GM23338 (cell line): ENCODE data around the gene UBE2I. TPM values are rescaled to one million over a fixed set of nuclear protein-coding genes. Genes with fewer than 3 reads are reported as not detected.

Experiments
- ATAC-seq: fragments of 200-7000 bp; cut with Tn5 transposase; 3 replicates; pipeline ENCODE4 v1.9.1; 2020
- DNase-seq: peaks from one replicate; pipeline ENCODE4 v3.0.0-alpha.2; 2015; ENCODE audit warnings: low spot score
- H2AFZ ChIP-seq: fragments of 200-600 bp; sonication (generic); 2 replicates; pipeline ENCODE4 v1.8.0; 2016; ENCODE audit warnings: antibody characterized with exemption, mild to moderate bottlenecking, moderate library complexity
- H3F3A ChIP-seq: fragments of 200-600 bp; sonication (generic); replicated peaks from 2 replicates; pipeline ENCODE4 v1.8.0; 2017; ENCODE audit warnings: antibody characterized with exemption, mixed run types, low read depth
- H3K27ac ChIP-seq: fragments of 200-600 bp; sonication (generic); 2 replicates; pipeline ENCODE4 v1.6.1; 2016; ENCODE audit warnings: low read depth
- H3K27me3 ChIP-seq: fragments of 200-600 bp; sonication (generic); 2 replicates; pipeline ENCODE4 v1.8.0; 2016; ENCODE audit warnings: mild to moderate bottlenecking, mixed run types, moderate library complexity; ENCODE audit not compliant: insufficient read depth
- H3K36me3 ChIP-seq: fragments of 200-600 bp; sonication (generic); 2 replicates; pipeline ENCODE4 v1.8.0; 2016; ENCODE audit warnings: mild to moderate bottlenecking; ENCODE audit not compliant: insufficient read depth
- H3K4me1 ChIP-seq: fragments of 200-600 bp; sonication (generic); 2 replicates; pipeline ENCODE4 v1.8.0; 2016; ENCODE audit warnings: mild to moderate bottlenecking, moderate library complexity; ENCODE audit not compliant: insufficient read depth
- H3K4me2 ChIP-seq: fragments of 200-600 bp; sonication (generic); 2 replicates; pipeline ENCODE4 v1.7.1; 2017; ENCODE audit warnings: mixed run types
- H3K4me3 ChIP-seq: fragments of 200-600 bp; sonication (generic); 2 replicates; pipeline ENCODE4 v1.6.1; 2016; ENCODE audit warnings: mixed run types
- H3K79me2 ChIP-seq: fragments of 200-600 bp; sonication (generic); replicated peaks from 2 replicates; pipeline ENCODE4 v1.8.0; 2017; ENCODE audit warnings: mild to moderate bottlenecking; ENCODE audit not compliant: insufficient read depth
- H3K9me2 ChIP-seq: fragments of 200-600 bp; sonication (generic); 2 replicates; pipeline ENCODE4 v1.8.0; 2017; ENCODE audit not compliant: insufficient read depth
- H4K20me1 ChIP-seq: fragments of 200-600 bp; sonication (generic); replicated peaks from 2 replicates; pipeline ENCODE4 v1.8.0; 2017; ENCODE audit warnings: mild to moderate bottlenecking; ENCODE audit not compliant: insufficient read depth
- H3K27ac Mint-ChIP-seq: 2 replicates; pipeline ENCODE4 v1.8.0; 2020; ENCODE audit warnings: inconsistent platforms, mild to moderate bottlenecking, moderate library complexity, mixed read lengths
- H3K27me3 Mint-ChIP-seq: 3 replicates; pipeline ENCODE4 v1.8.0; 2022; ENCODE audit warnings: low read depth, mild to moderate bottlenecking, moderate library complexity, mixed read lengths, inconsistent platforms; ENCODE audit not compliant: insufficient read depth, poor library complexity
- H3K36me3 Mint-ChIP-seq: 3 replicates; pipeline ENCODE4 v1.8.0; 2021; ENCODE audit warnings: low read depth, mild to moderate bottlenecking, inconsistent platforms, moderate library complexity, mixed read lengths
- H3K4me1 Mint-ChIP-seq: 3 replicates; pipeline ENCODE4 v1.8.0; 2020; ENCODE audit warnings: mild to moderate bottlenecking, inconsistent platforms, mixed read lengths
- H3K4me3 Mint-ChIP-seq: 3 replicates; pipeline ENCODE4 v1.8.0; 2021; ENCODE audit warnings: moderate library complexity, mild to moderate bottlenecking, inconsistent platforms, mixed read lengths
- H3K9me3 Mint-ChIP-seq: 3 replicates; pipeline ENCODE4 v1.8.0; 2020; ENCODE audit warnings: moderate library complexity, mild to moderate bottlenecking, inconsistent platforms, mixed read lengths
- CREB1 ChIP-seq: fragments of 250-450 bp; sonication (Bioruptor Pico); IDR thresholded peaks from 2 replicates; pipeline ENCODE4 v1.5.0; 2020; ENCODE audit warnings: low read depth, mild to moderate bottlenecking, moderate library complexity
- NANOG ChIP-seq: IDR thresholded peaks from 2 replicates; pipeline ENCODE4 v1.6.1; 2016; ENCODE audit warnings: antibody characterized with exemption, borderline replicate concordance
- STAT1 ChIP-seq: IDR thresholded peaks from one replicate; pipeline ENCODE4 v1.6.1; 2016; ENCODE audit warnings: antibody characterized with exemption; ENCODE audit not compliant: unreplicated experiment
- ZNF114 ChIP-seq: fragments of 250-450 bp; sonication (Bioruptor Pico); IDR thresholded peaks from 2 replicates; pipeline ENCODE4 v1.5.0; 2020; ENCODE audit warnings: mild to moderate bottlenecking, moderate library complexity
- polyA plus RNA-seq: library from polyadenylated mRNA; unstranded; fragments of >200 nt; fragmentation: Nextera tagmentation; extraction: Ambion mirVana; gene quantifications from 2 replicates; pipeline ENCODE4 v1.2.1, GENCODE V29; 2016
- total RNA-seq: library from RNA; depleted of rRNA; stranded (reverse); fragments of >200 nt; shearing (Covaris generic); gene quantifications from 2 replicates; pipeline ENCODE4 v1.2.3, GENCODE V29; 2014
- TF ChIP-seq, protein P1 (sequence below): IDR thresholded peaks from 2 replicates; pipeline ENCODE4 v1.6.1; 2016; ENCODE audit warnings: antibody characterized with exemption
- TF ChIP-seq, protein P2 (sequence below): fragments of 250-450 bp; sonication (Bioruptor Pico); IDR thresholded peaks from 2 replicates; pipeline ENCODE4 v1.5.0; 2020; ENCODE audit warnings: mild to moderate bottlenecking, moderate library complexity

Gene UBE2I
- total and polyA plus RNA-seq, 2 experiments from 2014 or later = 116 to 220 TPM

DNA sequence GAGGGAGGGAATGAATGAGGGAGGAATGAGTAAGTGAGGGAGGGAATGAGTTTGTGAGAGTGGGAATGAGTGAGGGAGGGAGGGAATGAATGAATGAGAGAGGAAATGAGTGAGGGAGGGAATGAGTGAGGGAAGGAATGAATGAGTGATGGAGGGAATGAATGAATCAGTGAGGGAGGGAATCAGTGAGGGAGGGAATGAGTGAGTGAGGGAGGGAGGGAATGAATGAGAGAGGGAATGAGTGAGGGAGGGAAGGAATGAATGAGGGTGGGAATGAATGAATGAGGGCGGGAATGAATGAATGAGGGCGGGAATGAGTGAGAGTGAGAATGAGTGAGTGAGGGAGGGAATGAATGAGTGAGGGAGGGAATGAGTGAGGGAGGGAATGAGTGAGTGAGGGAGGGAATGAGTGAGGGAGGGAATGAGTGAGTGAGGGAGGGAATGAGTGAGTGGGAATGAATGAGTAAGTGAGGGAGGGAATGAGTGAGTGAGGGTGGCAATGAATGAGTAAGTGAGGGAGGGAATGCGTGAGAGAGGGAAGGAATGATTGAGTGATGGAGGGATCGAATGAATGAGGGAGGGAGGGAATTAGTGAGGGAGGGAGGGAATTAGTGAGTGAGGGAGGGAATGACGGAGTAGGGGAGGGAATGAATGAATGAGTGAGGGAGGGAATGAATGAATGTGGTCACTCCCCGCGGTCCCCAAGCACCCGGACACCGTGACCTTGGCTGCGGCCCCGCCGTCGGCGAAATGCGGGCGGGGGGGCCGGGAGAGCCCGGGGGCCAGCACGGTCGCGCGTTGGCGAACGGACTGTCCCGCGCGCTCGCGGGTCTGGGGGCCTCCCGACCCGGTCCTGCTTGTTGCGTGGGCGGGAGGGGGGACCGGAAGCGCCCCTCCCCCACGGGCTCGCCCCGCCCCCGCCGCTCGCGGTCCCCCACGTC lies 1.1 kb upstream of the UBE2I start:
- DNase-seq (peak; percentile 77), ATAC-seq (peak; percentile 11)
- H4K20me1 ChIP-seq = peaks cover 34% of the 10 kb centered on the region
- H3K4me1 ChIP-seq = peaks cover 17% of the 10 kb centered on the region
- H3K36me3 ChIP-seq = no peaks in the 10 kb centered on the region
- Mint-ChIP-seq H3K36me3 (peaks cover 16% of the 10 kb centered on the region), H3K9me3 (no peaks in the 10 kb centered on the region; the same call in 2 of the 3 replicates), H3K27me3 (peaks cover 30% of the 10 kb centered on the region), H3K4me3 (peak overlapping the region; percentile 84), H3K27ac (no peak overlapping the region), H3K4me1 (peaks cover 13% of the 10 kb centered on the region)
- H3K4me2 ChIP-seq = no peak overlapping the region
- peaks cover 35% of the 10 kb centered on the region for H3K79me2 ChIP-seq
- H3K4me3 ChIP-seq = peak overlapping the region; percentile 63
- no peak overlapping the region for H2AFZ ChIP-seq
- TF ChIP-seq NANOG (no peak), ZNF114 (no peak)
- TF ChIP-seq, protein P1, sequence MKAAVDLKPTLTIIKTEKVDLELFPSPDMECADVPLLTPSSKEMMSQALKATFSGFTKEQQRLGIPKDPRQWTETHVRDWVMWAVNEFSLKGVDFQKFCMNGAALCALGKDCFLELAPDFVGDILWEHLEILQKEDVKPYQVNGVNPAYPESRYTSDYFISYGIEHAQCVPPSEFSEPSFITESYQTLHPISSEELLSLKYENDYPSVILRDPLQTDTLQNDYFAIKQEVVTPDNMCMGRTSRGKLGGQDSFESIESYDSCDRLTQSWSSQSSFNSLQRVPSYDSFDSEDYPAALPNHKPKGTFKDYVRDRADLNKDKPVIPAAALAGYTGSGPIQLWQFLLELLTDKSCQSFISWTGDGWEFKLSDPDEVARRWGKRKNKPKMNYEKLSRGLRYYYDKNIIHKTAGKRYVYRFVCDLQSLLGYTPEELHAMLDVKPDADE = no peak
- H3K9me2 ChIP-seq = no peaks in the 10 kb centered on the region
- H3F3A ChIP-seq = peaks cover 8% of the 10 kb centered on the region
- H3K27ac ChIP-seq = no peak overlapping the region
- no peaks in the 10 kb centered on the region for H3K27me3 ChIP-seq

DNA sequence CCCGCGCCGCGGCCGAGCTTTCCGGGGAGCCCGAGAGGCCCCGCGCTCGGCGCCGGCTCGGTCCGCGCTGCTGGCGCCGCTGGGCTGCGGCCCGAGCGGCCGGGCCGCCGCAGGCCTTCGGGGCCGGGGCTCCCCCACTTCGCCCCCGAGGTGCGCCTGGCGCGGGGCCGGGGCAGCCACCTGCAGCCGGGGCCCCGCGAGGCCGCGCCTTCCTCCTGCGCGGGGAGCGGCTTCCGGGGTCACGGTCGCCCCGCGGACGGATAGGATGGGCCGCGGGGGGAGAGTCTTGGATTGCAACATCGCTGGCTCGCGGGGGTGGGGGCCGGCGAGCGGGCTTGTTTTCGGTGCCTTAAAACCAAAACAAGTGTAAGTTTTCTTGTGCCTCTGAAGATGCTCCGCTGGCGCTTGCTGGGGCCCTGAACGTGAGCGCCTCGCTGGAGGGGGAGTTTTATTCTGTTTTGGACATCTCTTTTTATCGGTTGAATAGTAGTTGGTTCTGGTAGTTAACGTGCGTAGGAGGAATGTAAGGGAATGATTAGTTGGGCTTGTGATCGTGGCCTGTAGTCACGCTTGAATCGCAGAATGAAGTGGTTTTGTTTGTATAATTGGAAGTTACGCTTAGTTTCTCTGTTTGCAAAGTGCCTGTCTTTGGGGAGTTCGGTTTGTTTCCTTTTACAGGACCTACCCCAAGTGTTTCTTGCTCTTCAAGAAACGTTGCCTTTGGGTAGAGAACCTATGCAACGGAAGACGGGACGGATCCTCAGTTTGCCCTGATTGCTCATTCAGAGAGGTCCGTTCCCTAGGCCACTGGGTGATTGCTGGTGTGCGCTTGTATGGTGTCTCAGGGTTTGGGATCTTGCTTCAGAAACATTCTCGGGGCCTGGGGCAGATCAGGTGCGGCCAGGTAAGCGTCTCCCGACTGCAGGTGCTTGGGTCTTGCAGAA lies 724 bp downstream of the UBE2I start:
- Histone ChIP-seq H3K36me3 (0 out of 2 replicates have a peak, but pooled peaks cover 4% of the 10 kb centered on the region), H3K4me1 (peaks cover 7% of the 10 kb centered on the region; the same call in 1 of the 2 replicates), H3K4me2 (peak overlapping the region; percentile 99), H3K4me3 (peak overlapping the region; percentile 99), H3K79me2 (peaks cover 54% of the 10 kb centered on the region), H3K27me3 (no peaks in the 10 kb centered on the region), H2AFZ (no peak overlapping the region), H3F3A (no peaks in the 10 kb centered on the region), H3K9me2 (no peaks in the 10 kb centered on the region), H4K20me1 (peaks cover 39% of the 10 kb centered on the region), H3K27ac (0 out of 2 replicates have a peak overlapping the region, but pooled peaks have one; percentile 45)
- H3K4me3 Mint-ChIP-seq = peak overlapping the region; percentile 96
- ATAC-seq = no peak
- no peak for DNase-seq
- H3K27me3 Mint-ChIP-seq = peaks cover 21% of the 10 kb centered on the region
- H3K4me1 Mint-ChIP-seq = peaks cover 4% of the 10 kb centered on the region; the same call in 2 of the 3 replicates
- H3K27ac Mint-ChIP-seq = peak overlapping the region; percentile 96
- H3K9me3 Mint-ChIP-seq = no peaks in the 10 kb centered on the region; the same call in 2 of the 3 replicates
- H3K36me3 Mint-ChIP-seq = peaks cover 28% of the 10 kb centered on the region
- TF ChIP-seq NANOG (no peak), STAT1 (no peak), CREB1 (CRISPR knock-in tag) (no peak)
- TF ChIP-seq, protein P2, sequence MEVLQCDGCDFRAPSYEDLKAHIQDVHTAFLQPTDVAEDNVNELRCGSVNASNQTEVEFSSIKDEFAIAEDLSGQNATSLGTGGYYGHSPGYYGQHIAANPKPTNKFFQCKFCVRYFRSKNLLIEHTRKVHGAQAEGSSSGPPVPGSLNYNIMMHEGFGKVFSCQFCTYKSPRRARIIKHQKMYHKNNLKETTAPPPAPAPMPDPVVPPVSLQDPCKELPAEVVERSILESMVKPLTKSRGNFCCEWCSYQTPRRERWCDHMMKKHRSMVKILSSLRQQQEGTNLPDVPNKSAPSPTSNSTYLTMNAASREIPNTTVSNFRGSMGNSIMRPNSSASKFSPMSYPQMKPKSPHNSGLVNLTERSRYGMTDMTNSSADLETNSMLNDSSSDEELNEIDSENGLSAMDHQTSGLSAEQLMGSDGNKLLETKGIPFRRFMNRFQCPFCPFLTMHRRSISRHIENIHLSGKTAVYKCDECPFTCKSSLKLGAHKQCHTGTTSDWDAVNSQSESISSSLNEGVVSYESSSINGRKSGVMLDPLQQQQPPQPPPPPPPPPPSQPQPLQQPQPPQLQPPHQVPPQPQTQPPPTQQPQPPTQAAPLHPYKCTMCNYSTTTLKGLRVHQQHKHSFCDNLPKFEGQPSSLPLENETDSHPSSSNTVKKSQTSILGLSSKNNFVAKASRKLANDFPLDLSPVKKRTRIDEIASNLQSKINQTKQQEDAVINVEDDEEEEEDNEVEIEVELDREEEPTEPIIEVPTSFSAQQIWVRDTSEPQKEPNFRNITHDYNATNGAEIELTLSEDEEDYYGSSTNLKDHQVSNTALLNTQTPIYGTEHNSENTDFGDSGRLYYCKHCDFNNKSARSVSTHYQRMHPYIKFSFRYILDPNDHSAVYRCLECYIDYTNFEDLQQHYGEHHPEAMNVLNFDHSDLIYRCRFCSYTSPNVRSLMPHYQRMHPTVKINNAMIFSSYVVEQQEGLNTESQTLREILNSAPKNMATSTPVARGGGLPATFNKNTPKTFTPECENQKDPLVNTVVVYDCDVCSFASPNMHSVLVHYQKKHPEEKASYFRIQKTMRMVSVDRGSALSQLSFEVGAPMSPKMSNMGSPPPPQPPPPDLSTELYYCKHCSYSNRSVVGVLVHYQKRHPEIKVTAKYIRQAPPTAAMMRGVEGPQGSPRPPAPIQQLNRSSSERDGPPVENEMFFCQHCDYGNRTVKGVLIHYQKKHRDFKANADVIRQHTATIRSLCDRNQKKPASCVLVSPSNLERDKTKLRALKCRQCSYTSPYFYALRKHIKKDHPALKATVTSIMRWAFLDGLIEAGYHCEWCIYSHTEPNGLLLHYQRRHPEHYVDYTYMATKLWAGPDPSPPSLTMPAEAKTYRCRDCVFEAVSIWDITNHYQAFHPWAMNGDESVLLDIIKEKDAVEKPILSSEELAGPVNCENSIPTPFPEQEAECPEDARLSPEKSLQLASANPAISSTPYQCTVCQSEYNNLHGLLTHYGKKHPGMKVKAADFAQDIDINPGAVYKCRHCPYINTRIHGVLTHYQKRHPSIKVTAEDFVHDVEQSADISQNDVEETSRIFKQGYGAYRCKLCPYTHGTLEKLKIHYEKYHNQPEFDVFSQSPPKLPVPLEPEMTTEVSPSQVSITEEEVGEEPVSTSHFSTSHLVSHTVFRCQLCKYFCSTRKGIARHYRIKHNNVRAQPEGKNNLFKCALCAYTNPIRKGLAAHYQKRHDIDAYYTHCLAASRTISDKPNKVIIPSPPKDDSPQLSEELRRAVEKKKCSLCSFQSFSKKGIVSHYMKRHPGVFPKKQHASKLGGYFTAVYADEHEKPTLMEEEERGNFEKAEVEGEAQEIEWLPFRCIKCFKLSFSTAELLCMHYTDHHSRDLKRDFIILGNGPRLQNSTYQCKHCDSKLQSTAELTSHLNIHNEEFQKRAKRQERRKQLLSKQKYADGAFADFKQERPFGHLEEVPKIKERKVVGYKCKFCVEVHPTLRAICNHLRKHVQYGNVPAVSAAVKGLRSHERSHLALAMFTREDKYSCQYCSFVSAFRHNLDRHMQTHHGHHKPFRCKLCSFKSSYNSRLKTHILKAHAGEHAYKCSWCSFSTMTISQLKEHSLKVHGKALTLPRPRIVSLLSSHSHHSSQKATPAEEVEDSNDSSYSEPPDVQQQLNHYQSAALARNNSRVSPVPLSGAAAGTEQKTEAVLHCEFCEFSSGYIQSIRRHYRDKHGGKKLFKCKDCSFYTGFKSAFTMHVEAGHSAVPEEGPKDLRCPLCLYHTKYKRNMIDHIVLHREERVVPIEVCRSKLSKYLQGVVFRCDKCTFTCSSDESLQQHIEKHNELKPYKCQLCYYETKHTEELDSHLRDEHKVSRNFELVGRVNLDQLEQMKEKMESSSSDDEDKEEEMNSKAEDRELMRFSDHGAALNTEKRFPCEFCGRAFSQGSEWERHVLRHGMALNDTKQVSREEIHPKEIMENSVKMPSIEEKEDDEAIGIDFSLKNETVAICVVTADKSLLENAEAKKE = no peak
- TF ChIP-seq, protein P1 = no peak
